Memory B cell (primary cell): ENCODE results near the gene HNRNPUL2.
A peak's percentile ranks its signal among the peaks of the same experiment; 100 is the strongest.
"Not testable (repeated sequence)": the region's sequence is repeated elsewhere in the genome, so short reads cannot be mapped to it uniquely, and the experiment has no call there.

Experiments
- ATAC-seq: fragments of 150-1000 bp; cut with Tn5 transposase; 2 replicates; pipeline ENCODE4 v1.10.0; 2021; ENCODE audit warnings: low read depth, mild to moderate bottlenecking, moderate library complexity
- DNase-seq, 2 donors: peaks; one replicate each; pipeline ENCODE4 v3.0.0; 2022; ENCODE audit warnings: low spot score in 2 of 2
- H3K27ac Mint-ChIP-seq: one replicate; pipeline ENCODE4 v1.8.0; 2022; ENCODE audit warnings: mild to moderate bottlenecking, moderate library complexity, mixed read lengths
- H3K27me3 Mint-ChIP-seq: one replicate; pipeline ENCODE4 v1.8.0; 2022; ENCODE audit warnings: mixed read lengths
- H3K36me3 Mint-ChIP-seq: one replicate; pipeline ENCODE4 v1.8.0; 2022; ENCODE audit warnings: mild to moderate bottlenecking, mixed read lengths
- H3K4me1 Mint-ChIP-seq: one replicate; pipeline ENCODE4 v1.8.0; 2022; ENCODE audit warnings: mixed read lengths
- H3K4me3 Mint-ChIP-seq: one replicate; pipeline ENCODE4 v1.8.0; 2022; ENCODE audit warnings: mild to moderate bottlenecking, moderate library complexity, mixed read lengths
- H3K9me3 Mint-ChIP-seq: one replicate; pipeline ENCODE4 v1.8.0; 2022; ENCODE audit warnings: mixed read lengths

The HNRNPUL2 gene

DNA sequence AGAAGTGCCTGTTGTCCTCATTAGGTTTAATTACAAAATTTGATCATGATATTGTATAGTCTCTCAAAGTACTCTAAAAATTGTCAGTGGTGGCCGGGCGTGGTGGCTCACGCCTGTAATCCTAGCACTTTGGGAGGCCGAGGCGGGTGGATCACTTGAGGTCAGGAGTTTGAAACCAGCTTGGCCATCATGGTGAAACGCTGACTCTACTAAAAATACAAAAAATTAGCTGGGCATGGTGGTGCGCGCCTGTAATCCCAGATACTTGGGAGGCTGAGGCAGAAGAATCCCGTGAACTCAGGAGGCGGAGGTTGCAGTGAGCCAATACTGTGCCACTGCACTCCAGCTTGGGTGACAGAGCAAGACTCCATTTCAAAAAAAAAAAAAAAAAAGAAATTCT is 51.8 kb downstream of the HNRNPUL2 start:
- H3K4me3 Mint-ChIP-seq, H3K9me3 Mint-ChIP-seq, DNase-seq, H3K27ac Mint-ChIP-seq, H3K27me3 Mint-ChIP-seq, ATAC-seq: not testable (repeated sequence)
- Mint-ChIP-seq H3K36me3 (peaks cover 11% of the 10 kb centered on the region), H3K4me1 (peaks cover 24% of the 10 kb centered on the region)

DNA sequence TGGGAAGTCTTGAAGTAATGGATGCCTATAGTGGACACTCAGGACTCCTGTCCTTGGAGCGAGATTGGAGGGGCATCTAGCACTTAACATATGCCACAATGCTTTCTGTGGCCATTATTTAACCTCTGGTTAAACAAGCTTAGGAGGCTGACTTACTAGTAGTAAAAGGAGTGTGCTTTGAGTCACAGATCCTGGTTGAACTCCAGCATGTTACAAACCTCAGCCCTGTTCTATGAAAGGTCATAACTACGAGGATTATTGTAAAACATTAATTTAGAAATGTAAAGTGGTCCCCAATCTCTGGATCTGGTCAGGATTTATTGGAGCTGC is 54.1 kb downstream of the HNRNPUL2 start:
- Mint-ChIP-seq H3K4me3 (peak overlapping the region; percentile 98), H3K27ac (peak overlapping the region; percentile 92)
- no peak for ATAC-seq

GRCh38 chr11:62671608-62672389 is 55.5 kb downstream of the HNRNPUL2 start, which contains the start of the genes LBHD1 and UQCC3:
Gene LBHD1 (minus strand): TSS chr11:62672267. CDS start chr11:62670031, 2,236 bp downstream.
Gene UQCC3 (plus strand): TSS chr11:62671673. CDS start chr11:62671746, 73 bp downstream.
- H3K9me3 Mint-ChIP-seq, result no peaks in the 10 kb centered on the region
- peak within 1 kb of the TSS; percentile 98 for H3K4me3 Mint-ChIP-seq
- DNase-seq (peak; percentile 57 to 76), ATAC-seq (peak; percentile 79)
- H3K4me1 Mint-ChIP-seq, result peaks cover 16% of the 10 kb centered on the region
- H3K27me3 Mint-ChIP-seq, result no peaks in the 10 kb centered on the region
- H3K27ac Mint-ChIP-seq, result peak within 1 kb of the TSS; percentile 92
- peaks cover 4% of the 10 kb centered on the region for H3K36me3 Mint-ChIP-seq

More for the DNA sequence above, 54.1 kb downstream of the HNRNPUL2 start:
- H3K36me3 Mint-ChIP-seq, result peaks cover 11% of the 10 kb centered on the region
- DNase-seq, result no peak
- H3K9me3 Mint-ChIP-seq, result no peaks in the 10 kb centered on the region
- peaks cover 23% of the 10 kb centered on the region for H3K4me1 Mint-ChIP-seq
- H3K27me3 Mint-ChIP-seq, result no peaks in the 10 kb centered on the region

DNA sequence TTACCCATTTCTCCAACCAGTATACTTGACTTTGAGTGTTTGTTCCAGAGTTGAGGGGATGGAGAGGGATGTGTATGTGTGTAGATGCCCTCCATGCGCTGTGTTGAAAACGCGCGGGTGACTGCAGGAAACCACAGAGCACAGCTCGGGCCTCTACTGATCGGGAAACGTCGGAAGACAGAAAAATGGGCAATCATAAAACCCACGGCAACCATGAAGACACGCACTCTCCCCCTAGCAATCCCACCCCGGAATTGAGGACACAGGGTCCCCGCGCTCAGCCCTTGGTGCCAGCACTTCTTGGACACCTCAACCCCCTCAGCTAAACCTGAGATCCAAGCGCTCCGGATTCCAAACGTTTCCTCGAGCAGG is 56.0 kb downstream of the HNRNPUL2 start:
- Mint-ChIP-seq H3K4me3 (peak overlapping the region; percentile 98), H3K27ac (peak overlapping the region; percentile 92), H3K4me1 (peaks cover 20% of the 10 kb centered on the region), H3K36me3 (peaks cover 3% of the 10 kb centered on the region), H3K9me3 (no peaks in the 10 kb centered on the region), H3K27me3 (no peaks in the 10 kb centered on the region)
- ATAC-seq, result peak; percentile 14
- no peak for DNase-seq

GRCh38 chr11:62669420-62670161 is 57.7 kb downstream of the HNRNPUL2 start:
- ATAC-seq, result no peak
- H3K27me3 Mint-ChIP-seq, result no peaks in the 10 kb centered on the region
- H3K36me3 Mint-ChIP-seq, result no peaks in the 10 kb centered on the region
- no peak overlapping the region for H3K27ac Mint-ChIP-seq
- no peaks in the 10 kb centered on the region for H3K9me3 Mint-ChIP-seq
- no peak overlapping the region for H3K4me3 Mint-ChIP-seq
- H3K4me1 Mint-ChIP-seq, result peaks cover 17% of the 10 kb centered on the region
- DNase-seq, result no peak

- peaks cover 2% of the 10 kb centered on the region for H3K36me3 Mint-ChIP-seq
- no peaks in the 10 kb centered on the region for H3K9me3 Mint-ChIP-seq
- peak overlapping the region; percentile 21 for H3K4me3 Mint-ChIP-seq
- no peaks in the 10 kb centered on the region for H3K27me3 Mint-ChIP-seq
- DNase-seq (no peak), ATAC-seq (no peak)
- H3K27ac Mint-ChIP-seq, result peak overlapping the region; percentile 90
- H3K4me1 Mint-ChIP-seq, result peaks cover 21% of the 10 kb centered on the region
These were observed 59.8 kb downstream of the HNRNPUL2 start for GRCh38 chr11:62667460-62667859.

DNA sequence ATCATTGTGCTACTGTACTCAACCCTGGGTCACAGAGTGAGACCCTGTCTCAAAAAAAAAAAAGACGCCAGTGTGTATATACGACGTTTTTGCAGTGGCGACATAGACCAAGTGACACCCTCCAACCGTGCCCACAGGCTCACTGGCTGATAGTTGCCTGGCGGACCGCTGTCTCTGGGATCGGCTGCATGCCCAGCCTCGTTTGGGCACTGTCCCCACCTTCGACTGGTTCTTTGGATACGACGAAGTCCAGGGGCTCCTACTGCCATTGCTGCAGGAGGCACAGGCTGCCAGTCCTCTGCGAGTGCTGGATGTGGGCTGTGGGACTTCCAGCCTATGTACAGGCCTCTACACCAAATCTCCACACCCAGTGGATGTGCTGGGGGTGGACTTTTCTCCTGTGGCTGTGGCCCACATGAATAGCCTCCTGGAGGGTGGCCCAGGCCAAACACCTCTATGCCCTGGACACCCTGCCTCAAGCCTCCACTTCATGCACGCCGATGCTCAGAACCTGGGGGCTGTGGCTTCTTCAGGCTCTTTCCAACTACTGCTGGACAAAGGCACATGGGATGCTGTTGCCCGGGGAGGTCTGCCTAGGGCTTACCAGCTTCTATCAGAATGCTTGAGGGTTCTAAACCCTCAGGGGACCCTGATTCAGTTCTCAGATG is 60.9 kb downstream of the HNRNPUL2 start:
- Mint-ChIP-seq H3K27me3 (no peaks in the 10 kb centered on the region), H3K27ac (peak overlapping the region; percentile 90), H3K4me1 (peaks cover 18% of the 10 kb centered on the region), H3K9me3 (no peaks in the 10 kb centered on the region), H3K4me3 (peak overlapping the region; percentile 91), H3K36me3 (peaks cover 2% of the 10 kb centered on the region)
- no peak for DNase-seq
- no peak for ATAC-seq

GRCh38 chr11:62665599-62666258 is 61.5 kb downstream of the HNRNPUL2 start:
- Mint-ChIP-seq H3K9me3 (no peaks in the 10 kb centered on the region), H3K4me1 (peaks cover 18% of the 10 kb centered on the region), H3K36me3 (peaks cover 2% of the 10 kb centered on the region), H3K4me3 (peak overlapping the region; percentile 91), H3K27ac (peak overlapping the region; percentile 90), H3K27me3 (no peaks in the 10 kb centered on the region)
- DNase-seq (peak in 1 of 2 donors; percentile 47), ATAC-seq (peak; percentile 26)

DNA sequence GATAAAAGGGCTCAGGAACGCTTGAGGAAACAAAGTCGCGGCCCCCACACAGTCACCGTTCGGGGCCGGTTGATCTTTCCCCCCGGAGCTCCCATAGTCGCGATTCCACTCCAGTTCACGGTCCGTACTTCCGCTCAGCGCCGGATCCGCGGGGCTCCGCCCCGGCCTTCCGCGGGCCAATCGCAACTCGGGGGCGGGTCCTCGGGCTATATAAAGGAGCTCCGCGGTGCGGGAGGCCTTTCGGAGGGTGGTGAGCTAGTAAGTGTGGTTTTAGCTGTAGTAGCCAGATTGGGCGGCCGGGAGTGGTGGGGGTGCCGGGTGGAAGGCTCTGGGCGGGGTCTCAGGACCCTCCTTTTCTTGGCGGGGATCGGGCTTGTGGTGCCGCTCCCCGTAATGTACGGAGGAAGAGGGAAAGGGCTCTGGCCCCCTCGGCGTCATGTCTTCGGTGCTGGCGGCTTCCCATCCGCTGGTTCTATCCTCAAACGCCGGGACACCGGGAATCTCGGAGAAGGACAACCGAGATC is 62.1 kb downstream of the HNRNPUL2 start, which contains the start of the genes C11orf98 and CSKMT:
Gene C11orf98 (minus strand): TSS at position 136 of the 524 bp plus-strand sequence. CDS start 41 bp downstream, at position 95.
Gene CSKMT (plus strand): TSS at position 238 of the 524 bp plus-strand sequence. CDS start 568 bp downstream, outside the sequence.
- DNase-seq (peak; percentile 96 to 97), ATAC-seq (peak; percentile 94)
- H3K4me3 Mint-ChIP-seq, result peak within 1 kb of the TSS; percentile 91
- H3K36me3 Mint-ChIP-seq, result peaks cover 2% of the 10 kb centered on the region
- no peaks in the 10 kb centered on the region for H3K9me3 Mint-ChIP-seq
- no peaks in the 10 kb centered on the region for H3K27me3 Mint-ChIP-seq
- H3K27ac Mint-ChIP-seq, result peak within 1 kb of the TSS; percentile 90
- H3K4me1 Mint-ChIP-seq, result peaks cover 18% of the 10 kb centered on the region

DNA sequence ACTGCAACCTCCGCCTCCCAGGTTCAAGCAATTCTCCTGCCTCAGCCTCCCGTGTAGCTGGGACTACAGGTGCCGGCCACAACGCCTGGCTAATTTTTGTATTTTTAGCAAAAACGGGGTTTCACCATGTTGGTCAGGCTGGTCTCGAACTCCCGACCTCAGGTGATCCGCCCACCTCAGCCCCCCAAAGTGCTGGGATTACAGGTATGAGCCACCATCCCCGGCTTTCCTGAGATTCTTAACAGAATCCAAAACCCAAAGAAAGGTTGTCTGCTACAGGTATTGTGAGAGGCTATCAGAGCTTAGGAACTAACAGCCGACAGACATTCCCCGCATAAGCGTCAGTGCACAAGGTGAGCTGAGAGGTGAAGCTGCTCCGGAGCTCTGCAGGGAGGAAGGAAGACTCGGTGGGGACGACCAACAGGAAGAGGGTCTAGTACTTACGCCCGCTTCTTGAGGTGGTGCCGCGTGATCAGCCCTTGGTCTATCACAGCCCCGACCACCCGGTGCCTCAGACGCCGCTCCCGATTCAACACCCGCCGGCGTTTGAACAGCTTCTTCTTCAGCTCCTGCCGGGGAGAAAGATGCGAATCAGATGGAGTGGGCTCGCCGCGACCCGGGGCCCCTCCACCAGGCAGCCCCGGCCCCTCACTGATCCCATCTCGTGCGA is 62.7 kb downstream of the HNRNPUL2 start:
- peak in 1 of 2 donors; percentile 46 for DNase-seq
- H3K9me3 Mint-ChIP-seq, result no peaks in the 10 kb centered on the region
- H3K27me3 Mint-ChIP-seq, result no peaks in the 10 kb centered on the region
- H3K4me3 Mint-ChIP-seq, result peak overlapping the region; percentile 91
- H3K27ac Mint-ChIP-seq, result peak overlapping the region; percentile 90
- H3K36me3 Mint-ChIP-seq, result peaks cover 2% of the 10 kb centered on the region
- peak; percentile 43 for ATAC-seq
- H3K4me1 Mint-ChIP-seq, result peaks cover 18% of the 10 kb centered on the region
